NCI-H446 (cell line): Measurements from ENCODE around the gene SMTNL1.

ENCODE experiments used
- DNase-seq, 2 experiments: peaks; one replicate each; lab custom pipeline; 2025; lab: John Stamatoyannopoulos, UW

SMTNL1 gene

DNA sequence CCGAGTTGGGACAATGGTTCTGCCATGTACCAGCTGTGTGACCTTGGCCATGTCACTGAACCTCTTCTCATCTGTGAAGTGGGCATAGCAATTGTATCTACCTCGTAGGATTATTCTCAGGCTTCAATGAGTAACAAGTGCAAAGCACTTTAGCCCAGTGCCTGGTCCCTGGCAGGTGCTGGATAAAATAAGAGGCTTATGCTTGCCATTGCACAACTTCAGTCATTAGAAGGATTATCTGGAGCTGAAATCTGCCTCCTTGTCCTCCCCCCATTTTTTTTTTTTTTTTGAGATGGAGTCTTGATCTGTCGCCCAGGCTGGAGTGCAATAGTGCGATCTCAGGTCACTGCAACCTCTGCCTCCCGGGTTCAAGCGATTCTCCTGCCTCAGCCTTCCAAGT lies 7.2 kb downstream of the SMTNL1 start:
- no peak for DNase-seq

GRCh38 chr11:57545883-57546282 lies 8.5 kb downstream of the SMTNL1 start:
- no peak for DNase-seq

DNA sequence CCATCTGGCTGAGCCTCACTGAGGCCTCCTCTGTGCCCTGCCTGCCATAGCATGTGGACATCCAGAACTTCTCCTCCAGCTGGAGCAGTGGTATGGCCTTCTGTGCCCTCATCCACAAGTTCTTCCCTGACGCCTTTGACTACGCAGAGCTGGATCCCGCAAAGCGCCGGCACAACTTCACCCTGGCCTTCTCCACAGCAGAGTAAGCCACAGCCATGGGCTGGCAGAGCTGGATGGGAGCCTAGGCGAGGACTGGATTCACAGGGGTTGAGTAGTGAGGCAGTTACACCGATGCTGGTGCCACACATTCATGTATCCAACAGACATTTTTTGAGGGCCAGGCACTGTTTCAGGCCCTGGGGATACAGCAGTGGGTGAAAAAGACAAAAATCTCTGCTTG lies 9.1 kb downstream of the SMTNL1 start:
- DNase-seq, result no peak

- DNase-seq, result no peak
Measured at GRCh38 chr11:57546869-57547475, 9.6 kb downstream of the SMTNL1 start.

DNA sequence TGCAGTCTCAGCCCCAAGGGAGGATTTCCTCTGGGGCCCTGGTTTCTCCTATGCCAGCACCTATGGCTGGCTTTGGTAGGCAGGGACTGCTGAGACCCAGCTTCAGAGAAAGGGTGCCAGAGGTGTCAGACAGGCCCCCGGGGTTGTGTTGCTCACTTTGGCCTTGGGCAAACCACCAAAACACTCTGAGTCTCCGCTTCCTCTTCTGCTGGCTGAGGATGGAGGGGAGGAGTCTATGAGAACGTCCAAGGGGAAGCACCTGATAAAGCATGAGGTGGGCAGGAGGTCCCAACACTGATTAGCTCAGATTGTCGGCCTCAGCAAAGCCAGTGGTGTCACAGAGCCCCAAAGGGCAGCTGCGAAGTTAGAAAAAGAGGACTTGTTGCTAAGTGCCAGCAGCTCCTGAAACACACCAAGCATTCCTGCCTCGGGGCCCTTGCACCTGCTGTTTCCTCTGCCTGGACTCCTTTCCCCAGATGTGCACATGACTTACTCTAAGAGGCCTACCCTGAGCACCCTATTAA lies 10.5 kb downstream of the SMTNL1 start:
- DNase-seq, result no peak

DNA sequence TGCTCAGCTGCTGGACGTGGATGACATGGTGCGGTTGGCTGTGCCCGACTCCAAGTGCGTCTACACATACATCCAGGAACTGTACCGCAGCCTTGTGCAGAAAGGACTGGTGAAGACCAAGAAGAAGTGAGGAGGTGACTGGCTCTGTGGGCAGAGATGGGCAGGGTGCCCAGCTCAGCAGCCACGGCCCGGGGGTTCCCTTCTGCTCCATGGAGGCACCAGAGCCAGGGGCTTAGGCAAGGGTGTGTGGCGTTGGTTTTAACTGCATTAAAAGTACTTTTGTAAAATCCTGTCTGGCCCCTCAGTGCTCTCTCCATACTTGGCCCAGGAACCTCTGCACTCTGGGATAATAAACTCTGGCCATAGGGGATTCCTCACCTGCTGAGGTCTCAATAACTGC lies 12.6 kb downstream of the SMTNL1 start:
- DNase-seq, result no peak

GRCh38 chr11:57551941-57552340 lies 14.5 kb downstream of the SMTNL1 start:
- no peak for DNase-seq

DNA sequence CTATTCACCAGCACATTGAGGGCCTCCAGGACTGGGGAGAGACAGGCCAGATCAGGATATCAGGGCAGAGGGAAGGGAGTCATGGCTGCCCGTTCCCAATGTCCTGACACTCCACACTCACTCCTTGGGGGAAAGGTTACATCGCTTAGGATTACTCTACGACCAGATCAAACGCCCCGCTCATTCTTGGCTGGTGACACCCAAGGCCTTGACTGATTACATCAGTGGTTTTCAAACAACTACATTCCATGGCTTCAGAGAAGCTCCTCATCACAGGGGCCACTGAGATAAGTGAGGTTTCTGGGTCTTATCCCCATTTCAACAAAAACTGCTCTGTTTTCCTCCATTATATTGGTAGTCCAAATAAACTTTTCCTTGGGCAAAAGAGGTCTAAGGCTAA lies 15.1 kb downstream of the SMTNL1 start:
- DNase-seq, result no peak

GRCh38 chr11:57555393-57555792 lies 18.0 kb downstream of the SMTNL1 start:
- no peak for DNase-seq

DNA sequence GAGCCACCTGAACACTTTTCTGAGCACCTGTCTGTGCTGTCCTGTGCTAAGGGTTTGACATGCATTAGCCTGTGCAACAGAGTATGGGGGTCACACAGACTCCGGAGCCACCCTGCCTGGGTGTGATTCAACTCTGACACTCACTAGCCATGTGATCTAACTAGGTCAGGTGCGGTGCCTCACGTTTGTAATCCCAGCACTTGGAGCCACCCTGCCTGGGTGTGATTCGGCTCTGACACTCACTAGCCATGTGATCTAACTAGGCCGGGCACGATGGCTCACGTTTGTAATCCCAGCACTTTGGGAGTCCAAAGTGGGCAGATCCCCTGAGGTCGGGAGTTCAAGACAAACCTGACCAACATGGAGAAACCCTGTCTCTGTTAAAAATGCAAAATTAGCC lies 18.6 kb downstream of the SMTNL1 start:
- no peak for DNase-seq

- DNase-seq, result no peak
Measured at GRCh38 chr11:57560146-57560545, 22.8 kb downstream of the SMTNL1 start.

DNA sequence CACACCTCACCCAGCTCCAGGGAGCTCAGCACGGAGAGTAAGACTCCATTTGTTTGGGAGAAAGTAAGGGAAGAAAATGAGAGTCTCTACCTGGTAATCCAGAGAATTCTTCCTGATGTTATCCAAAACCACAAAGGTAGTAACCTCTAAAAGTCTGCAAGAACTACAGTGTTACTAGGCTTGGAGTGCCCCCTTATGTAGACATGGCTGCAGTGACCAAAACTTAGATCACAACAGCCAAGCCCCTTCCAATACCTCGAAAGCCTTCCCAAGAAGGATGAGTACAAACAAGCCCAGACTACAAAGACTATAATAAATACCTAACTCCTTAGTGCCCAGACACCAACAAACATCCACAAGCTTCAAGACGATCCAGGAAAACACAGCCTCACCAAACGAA lies 25.2 kb downstream of the SMTNL1 start:
- DNase-seq, result no peak

GRCh38 chr11:57566005-57566904 lies 28.9 kb downstream of the SMTNL1 start:
- DNase-seq, result no peak

GRCh38 chr11:57566905-57567514 lies 29.6 kb downstream of the SMTNL1 start:
- no peak for DNase-seq

- peak in 1 of 2 experiments; percentile 17 for DNase-seq
Measured at GRCh38 chr11:57567515-57568329, 30.3 kb downstream of the SMTNL1 start, which contains the start of gene UBE2L6. TSS of gene UBE2L6 (minus strand) at chr11:57567672. CDS start at chr11:57567611, 61 bp downstream.

DNA sequence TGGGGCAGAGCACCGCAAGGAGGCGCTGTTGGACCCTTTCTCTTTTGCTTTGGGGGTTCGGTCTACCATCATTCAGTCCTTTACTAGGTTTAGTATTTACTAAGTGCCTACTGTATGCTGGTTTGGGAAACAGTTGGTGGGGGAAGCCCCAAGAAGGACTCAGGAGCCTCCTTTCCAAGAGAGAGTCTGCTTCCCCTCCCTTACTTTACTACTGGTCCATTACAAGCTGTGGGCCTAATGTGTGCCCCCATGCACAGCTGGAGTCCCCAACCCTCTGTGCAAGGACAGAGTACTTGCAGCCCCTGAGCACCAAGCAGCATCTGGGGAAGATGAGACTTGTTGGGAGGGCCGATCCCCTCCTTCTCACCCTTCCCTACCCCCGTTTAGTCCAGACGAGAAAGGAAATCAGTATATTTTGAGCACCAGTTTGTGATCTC lies 31.0 kb downstream of the SMTNL1 start:
- peak; percentile 39 to 78 for DNase-seq

- DNase-seq, result no peak
Measured at GRCh38 chr11:57571606-57572005, 34.2 kb downstream of the SMTNL1 start.

- no peak for DNase-seq
Measured at GRCh38 chr11:57574061-57574460, 36.7 kb downstream of the SMTNL1 start.

GRCh38 chr11:57584341-57584740 lies 46.9 kb downstream of the SMTNL1 start:
- no peak for DNase-seq

- DNase-seq, result no peak
Measured at GRCh38 chr11:57585301-57585700, 47.9 kb downstream of the SMTNL1 start.

DNA sequence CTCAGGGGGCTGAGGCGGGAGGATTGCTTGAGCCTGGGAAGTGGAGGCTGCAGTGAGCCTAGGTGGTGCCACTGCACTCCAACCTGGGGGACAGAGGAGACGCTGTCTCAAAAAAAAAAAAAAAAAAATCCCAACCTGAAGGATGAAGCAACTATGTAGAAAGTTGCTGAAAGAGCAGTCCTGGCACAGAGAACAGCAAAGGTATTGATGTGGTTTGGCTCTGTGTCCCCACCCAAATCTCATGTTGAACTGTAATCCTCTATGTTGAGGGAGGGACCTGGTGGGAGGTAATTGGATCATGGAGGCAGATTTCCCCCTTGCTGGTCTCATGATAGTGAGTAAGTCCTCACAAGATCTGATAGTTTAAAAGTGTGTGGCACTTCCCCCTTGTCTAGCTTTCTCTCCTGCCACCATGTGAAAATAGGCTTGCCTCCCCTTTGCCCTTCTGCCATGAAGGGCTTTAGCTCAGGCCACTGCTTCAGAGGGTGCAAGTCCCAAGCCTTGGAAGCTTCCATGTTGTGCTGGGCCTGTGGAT lies 49.4 kb downstream of the SMTNL1 start:
- DNase-seq, result no peak
